GM19023 (cell line): Measurements from ENCODE around the gene MGMT.

Experiments used
- ATAC-seq: cut with Tn5 transposase; IDR thresholded peaks from one replicate; pipeline ENCODE4 v1.9.1; 2021; ENCODE audit warnings: mild to moderate bottlenecking, moderate library complexity; ENCODE audit not compliant: unreplicated experiment

The MGMT gene

DNA sequence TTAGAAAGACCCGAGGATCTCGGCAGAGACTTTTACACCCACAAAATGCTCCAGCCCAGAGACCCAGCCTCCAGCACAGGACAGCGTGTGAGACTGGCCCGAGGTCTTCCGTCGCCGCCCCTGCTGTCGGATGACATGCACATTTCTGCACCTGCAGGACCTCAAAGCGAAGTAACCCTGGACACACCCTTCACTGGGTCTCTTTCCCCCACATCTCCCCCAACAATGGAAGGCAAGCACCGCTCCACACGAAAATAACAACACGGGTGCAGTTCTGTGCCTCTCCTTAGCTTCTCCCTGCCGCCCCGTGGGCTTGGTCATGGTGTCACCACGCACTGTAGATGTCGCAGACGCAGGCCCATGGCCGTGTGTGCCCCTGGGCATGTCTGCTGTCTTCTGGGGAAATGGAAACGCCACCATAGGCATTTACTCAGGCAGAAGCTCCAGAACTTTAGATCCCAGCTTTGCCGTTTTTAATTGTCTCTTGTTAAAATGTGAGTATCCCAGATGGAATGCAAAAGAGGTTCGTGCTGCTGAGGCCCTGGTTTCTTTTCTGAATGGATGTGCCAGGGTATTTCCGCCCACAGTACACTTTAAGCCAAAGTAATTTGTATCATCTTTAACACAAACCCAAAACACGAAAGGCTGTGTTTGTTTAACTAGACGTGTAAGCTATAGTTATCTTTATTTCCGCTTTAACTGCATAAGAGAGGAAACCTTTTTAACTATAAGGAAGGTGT lies 237.9 kb downstream of the MGMT start:
- no peak for ATAC-seq

GRCh38 chr10:129705676-129706075 lies 238.6 kb downstream of the MGMT start:
- ATAC-seq = no peak

- no peak for ATAC-seq
These were observed 239.0 kb downstream of the MGMT start for GRCh38 chr10:129706081-129706480.

DNA sequence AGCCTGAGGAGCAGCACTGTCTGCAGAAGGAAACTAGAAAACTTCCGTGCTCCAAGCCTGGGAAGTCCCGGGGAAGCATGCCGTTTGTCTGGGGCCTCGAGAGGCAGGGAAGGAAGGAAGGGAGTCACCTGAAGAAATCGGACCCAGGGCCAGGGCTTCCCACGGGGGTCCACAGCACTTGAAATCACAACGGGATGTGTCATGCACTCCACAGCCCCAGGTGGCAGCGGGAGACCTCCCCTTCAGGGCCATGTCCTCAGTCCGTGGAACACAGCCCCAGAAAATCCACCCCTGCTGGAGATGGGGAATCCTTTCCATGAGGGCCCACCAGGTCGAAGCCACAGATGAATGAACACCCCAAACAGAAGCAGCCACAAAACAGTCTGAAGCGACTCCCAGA lies 239.5 kb downstream of the MGMT start:
- no peak for ATAC-seq

DNA sequence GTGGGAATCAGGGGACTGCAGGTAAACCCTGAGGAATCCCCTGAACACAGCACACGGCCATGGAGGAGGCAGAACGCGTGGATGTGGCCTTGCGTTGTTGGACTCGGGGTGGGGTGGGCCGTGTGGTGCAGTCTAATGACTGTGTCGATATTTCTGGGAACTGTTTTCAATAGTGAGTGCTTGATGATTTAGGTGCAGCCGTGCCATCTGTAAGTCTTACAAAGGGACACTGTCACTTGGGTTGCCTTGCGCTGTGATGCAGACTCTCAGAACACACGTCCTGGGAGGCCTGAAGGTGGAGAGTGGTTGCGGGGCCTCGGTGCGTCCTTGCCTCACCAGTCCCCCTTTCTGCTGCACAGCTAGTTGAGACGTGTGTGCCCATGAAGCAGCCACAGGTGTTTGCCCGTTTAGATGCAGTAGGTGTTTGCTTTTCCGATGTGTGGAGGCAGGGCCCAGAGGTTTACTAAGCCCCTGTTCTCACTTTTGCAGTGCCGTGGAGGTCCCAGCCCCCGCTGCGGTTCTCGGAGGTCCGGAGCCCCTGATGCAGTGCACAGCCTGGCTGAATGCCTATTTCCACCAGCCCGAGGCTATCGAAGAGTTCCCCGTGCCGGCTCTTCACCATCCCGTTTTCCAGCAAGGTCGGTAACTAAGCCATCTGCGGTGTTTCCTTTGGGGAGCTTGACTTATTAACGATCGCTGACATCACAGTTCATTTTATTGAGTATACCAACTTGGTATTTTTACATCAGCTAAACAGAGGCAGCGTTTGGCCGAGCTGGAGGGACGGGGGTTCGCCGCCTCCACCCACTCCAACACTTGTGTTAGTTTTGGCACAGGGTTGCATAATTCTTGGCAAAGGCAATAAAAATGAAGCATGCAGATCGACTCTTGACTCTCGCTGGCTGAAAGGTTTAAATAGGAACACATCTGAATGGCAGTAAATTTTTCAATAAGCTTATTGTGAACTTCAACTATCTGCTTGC lies 240.7 kb downstream of the MGMT start:
- no peak for ATAC-seq

- ATAC-seq = no peak
These were observed 242.1 kb downstream of the MGMT start for GRCh38 chr10:129709101-129709500.

- no peak for ATAC-seq
These were observed 242.8 kb downstream of the MGMT start for GRCh38 chr10:129709627-129710509.

DNA sequence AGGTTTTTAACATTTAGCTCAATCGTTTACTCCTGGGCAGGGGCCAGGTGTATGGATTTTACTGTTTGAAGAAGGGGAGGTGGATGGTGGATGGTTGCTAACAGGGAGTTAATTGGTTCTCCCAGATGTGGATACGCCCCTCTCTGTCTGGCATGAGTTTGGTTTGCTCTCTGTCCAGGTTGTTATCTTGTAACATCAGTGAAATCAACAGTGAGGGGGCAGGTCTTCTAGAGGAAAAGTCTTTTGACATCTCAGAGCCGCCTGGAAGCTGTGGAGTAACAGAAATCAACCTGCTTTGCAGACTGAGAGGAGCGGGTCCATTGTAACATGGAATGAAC lies 243.4 kb downstream of the MGMT start:
- no peak for ATAC-seq

GRCh38 chr10:129711291-129711690 lies 244.2 kb downstream of the MGMT start:
- no peak for ATAC-seq

DNA sequence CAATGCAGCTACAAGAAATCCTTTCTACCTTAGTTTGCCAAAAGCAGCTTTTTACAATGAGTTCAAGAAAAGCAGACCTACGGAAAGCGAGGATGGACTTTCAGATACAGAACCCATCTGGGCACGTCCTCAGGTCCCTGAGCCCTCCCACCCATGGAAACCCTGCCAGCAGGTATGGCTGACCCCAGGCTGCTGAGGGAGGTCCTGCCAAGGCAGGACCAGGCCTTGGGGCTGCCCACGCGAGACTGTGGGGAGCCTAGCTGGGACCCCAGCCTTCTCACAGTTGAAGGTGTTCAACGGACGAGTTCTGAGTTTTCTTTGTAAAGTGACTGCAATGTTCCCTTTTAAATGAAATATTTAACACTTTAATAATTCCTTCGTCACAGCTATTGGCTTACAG lies 245.0 kb downstream of the MGMT start:
- ATAC-seq = no peak

GRCh38 chr10:129713659-129714265 lies 246.7 kb downstream of the MGMT start:
- ATAC-seq = no peak

DNA sequence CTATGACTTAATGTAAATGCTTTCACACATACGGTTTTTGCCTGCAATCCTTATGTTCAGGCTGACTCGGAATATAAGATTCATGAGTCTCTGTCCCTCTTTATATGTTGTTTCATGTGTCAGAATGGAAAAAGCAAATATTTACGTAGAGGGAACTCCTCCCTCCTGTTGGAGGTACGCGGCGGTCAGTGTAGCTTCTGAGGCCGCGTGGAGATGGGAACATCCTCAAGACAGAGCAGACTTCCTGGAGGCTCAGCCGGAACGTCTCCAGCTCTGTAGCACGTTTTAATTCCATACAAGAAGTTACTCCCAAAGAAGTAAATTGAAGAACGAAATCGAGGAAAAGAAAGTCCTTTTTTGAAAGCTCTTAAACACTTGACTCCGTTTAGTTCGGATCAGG lies 248.8 kb downstream of the MGMT start:
- ATAC-seq = no peak

- ATAC-seq = no peak
These were observed 249.2 kb downstream of the MGMT start for GRCh38 chr10:129716211-129716681.

DNA sequence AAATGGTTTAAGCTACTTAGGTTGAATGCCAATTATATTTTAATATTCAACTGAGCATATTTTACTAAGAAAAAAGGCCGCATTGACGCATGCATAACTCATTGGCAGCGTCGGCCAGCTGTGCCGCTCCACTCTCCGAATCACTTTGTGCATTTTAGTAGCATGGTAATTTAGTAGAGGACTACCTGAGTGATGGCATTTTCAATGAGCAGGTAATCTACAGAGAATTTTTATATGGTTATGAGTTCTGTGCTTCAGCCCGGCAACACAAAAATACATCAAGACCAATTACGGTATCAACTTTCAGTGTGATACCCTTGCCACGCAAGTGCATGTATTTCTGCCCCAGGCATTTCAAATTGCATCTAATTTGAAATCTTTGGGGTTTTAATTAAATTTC lies 249.8 kb downstream of the MGMT start:
- ATAC-seq = no peak

DNA sequence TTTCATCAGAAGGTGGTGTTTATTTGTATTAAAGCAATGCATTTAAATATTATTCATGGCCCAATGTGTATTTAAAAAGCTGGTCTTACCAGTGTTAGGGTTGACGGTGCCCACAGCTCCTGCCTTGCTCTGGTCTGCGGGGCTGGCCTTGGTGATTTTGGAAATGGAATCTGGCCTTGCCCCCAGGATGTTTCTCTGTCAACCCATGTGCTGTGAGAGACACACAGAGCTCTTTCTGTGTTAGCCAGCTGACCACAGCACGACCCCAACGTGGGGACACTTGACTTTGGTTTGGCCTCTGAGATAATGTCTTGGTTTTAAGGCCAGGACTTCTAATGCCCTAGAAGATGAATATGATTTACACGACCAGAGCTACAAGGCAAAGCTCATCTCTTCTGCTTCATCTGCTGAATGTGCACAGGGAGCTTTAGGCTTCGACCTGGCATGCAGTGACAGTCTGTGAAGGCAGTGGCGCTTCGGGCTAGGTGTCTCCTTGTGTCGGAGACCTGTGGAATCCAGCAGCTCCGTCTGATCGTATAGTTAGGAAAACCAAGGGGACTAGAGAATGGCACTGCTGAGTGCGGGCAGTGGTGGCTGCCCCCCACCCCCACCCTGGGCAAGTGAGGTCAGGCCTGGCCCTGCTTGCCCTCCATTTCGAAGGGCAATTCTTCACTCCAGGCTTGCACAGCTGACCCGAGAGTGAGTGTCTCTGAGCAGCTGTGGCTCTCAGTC lies 250.9 kb downstream of the MGMT start:
- no peak for ATAC-seq

DNA sequence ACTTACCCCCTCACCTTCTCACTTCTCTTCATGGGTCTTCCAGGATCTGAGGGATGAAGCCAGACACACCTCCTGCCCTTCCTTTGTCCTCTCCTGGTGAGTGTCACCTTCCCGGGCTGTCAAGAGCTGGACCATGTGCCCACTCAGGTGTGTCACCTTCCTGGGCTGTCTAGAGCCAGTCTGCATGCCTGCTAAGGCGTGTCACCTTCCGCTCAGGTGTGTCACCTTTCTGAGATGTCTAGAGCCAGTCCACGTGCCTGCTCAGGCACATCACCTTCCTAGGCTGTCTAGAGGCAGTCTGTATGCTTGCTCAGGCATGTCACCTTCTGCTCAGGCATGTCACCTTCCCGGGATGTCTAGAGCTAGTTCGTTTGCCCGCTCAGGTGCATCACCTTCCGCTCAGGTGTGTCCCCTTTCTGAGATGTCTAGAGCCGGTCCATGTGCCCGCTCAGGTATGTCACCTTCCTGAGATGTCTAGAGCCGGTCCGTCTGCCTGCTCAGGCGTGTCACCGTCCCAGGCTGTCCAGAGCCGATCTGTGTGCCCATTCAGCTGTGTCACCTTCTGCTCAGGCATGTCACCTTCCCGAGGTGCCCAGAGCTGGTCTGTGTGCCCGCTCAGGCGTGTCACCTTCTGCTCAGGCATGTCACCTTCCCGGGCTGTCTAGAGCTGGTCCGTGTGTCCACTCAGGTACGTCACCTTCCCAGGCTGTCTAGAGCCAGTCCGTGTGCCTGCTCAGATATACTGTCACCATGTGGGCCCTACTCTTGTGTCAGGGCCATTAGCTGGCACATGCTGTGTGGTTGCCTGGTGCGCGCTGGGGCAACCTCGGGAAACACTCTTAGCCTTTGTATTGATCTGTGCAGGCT lies 251.7 kb downstream of the MGMT start:
- ATAC-seq = no peak

DNA sequence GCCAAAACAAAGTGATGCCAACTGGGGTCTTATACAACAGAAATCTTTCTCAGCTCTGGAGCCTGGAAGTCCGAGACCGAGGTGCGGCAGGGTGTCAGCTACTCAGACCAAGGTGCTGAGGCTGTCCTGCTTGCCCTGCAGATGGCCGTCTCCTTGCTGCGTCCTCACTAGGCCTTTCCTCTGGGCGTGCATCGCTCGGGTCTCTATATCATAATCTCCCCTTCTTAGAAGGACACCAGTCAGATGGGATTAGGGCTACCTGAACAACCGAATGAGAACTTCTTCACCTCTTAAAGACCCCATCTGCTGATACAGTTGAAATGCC lies 252.3 kb downstream of the MGMT start:
- ATAC-seq = no peak

- no peak for ATAC-seq
These were observed 253.0 kb downstream of the MGMT start for GRCh38 chr10:129719889-129720590.

DNA sequence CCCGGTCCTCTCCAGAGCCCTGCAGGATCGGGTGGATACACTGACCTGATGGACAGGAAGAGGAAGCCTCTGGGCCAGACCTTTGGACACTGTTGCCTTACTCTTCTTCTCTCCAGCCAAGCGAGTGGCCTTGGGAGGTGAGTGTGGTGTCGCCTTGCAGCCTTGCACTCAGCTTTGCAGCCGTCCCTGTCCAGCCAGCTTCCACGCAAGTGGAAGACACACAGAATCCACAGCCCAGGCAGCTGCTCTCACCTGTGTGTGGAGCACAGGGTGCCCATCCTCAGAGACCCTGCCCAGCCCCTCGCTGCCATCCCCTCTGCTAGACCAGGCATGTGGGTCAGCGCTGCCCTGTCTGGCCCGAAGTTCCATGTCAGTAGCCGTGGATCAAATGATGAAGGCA lies 258.0 kb downstream of the MGMT start:
- no peak for ATAC-seq
